Mesodermal cell (in vitro differentiated cells): Measurements from ENCODE around the gene TAF7.
A peak's percentile ranks its signal among the peaks of the same experiment; 100 is the strongest.
"Not testable (repeated sequence)": the region's sequence is repeated elsewhere in the genome, so short reads cannot be mapped to it uniquely, and the experiment has no call there.

Source experiments
- H3K27ac ChIP-seq: 2 replicates; pipeline ENCODE4 v1.7.0; 2013; ENCODE audit warnings: mild to moderate bottlenecking, low read depth, low read length, moderate library complexity; ENCODE audit not compliant: severe bottlenecking
- H3K36me3 ChIP-seq: 2 replicates; pipeline ENCODE4 v1.7.1; 2013; ENCODE audit warnings: mild to moderate bottlenecking, low read length, moderate library complexity; ENCODE audit not compliant: control insufficient read depth, insufficient read depth
- H3K4me1 ChIP-seq: one replicate; pipeline ENCODE4 v1.7.1; 2013; ENCODE audit warnings: mild to moderate bottlenecking, low read length; ENCODE audit not compliant: insufficient read depth, control insufficient read depth, poor library complexity, severe bottlenecking
- H3K4me3 ChIP-seq: 2 replicates; pipeline ENCODE4 v1.7.0; 2013; ENCODE audit warnings: low read length, control low read depth, mild to moderate bottlenecking; ENCODE audit not compliant: insufficient read depth, poor library complexity, severe bottlenecking; ENCODE audit errors: extremely low read depth
- H3K9me3 ChIP-seq: 2 replicates; pipeline ENCODE4 v1.7.1; 2013; ENCODE audit warnings: mild to moderate bottlenecking, low read length, moderate library complexity; ENCODE audit not compliant: control insufficient read depth
- WGBS, 2 experiments: methylation state at CpG; one replicate each; pipeline ENCODE4 v1.1.5; 2013; ENCODE audit warnings: missing lambda C conversion rate in 2 of 2; ENCODE audit not compliant: insufficient coverage in 2 of 2; 5-methylcytosine and 5-hydroxymethylcytosine counted together

TAF7 gene

DNA sequence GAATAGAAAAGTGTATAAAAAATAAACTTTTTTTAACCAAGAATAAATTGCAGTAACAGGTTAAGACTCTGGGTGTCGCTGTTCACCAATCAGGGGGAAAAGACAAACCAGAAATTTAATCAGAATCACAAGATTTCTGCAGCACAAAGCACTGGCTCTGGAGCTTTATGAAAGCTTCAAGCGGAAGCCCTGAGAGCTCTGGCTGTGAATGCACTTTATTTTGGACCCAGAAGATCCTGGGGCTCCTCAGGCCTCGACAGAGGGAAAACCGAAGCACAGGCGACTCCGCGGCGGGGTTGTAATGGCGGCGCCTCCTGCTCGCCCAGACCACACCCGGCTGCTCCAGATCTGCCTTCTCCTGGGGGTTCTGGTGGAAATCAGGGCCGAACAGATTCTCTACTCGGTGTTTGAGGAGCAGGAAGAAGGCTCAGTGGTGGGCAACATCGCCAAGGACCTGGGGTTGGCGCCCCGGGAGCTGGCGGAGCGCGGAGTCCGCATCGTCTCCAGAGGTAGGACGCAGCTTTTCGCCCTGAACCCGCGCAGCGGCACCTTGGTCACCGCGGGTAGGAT, 34.4 kb upstream of the TAF7 start, which contains the start of gene PCDHGA4:
Gene PCDHGA4, plus strand, starts transcription at position 122 of the 570 bp plus-strand sequence. Its CDS starts 87 bp downstream, at position 209.
- Histone ChIP-seq H3K27ac (no peak within 1 kb of the TSS), H3K36me3 (no peaks in the 10 kb centered on the region), H3K9me3 (peaks cover 46% of the 10 kb centered on the region), H3K4me1 (no peaks in the 10 kb centered on the region), H3K4me3 (no peak within 1 kb of the TSS)
- WGBS, 2 experiments: 90 to 92% methylated on average over 27 to 29 of the region's 29 CpGs

DNA sequence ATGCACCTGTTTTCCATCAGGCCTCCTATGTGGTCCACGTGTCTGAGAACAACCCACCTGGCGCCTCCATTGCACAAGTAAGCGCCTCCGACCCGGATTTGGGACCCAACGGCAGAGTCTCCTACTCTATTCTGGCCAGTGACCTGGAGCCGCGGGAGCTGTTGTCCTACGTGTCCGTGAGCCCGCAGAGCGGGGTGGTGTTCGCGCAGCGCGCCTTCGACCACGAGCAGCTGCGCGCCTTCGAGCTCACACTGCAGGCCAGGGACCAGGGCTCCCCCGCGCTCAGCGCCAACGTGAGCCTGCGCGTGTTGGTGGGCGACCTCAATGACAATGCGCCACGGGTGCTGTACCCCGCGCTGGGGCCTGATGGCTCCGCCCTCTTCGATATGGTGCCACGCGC, 31.0 kb upstream of the TAF7 start:
- WGBS, 2 experiments: 96 to 98% methylated on average over 21 to 24 of the region's 36 CpGs
- H3K4me1 ChIP-seq: no peaks in the 10 kb centered on the region
- H3K36me3 ChIP-seq: no peaks in the 10 kb centered on the region
- no peak overlapping the region for H3K4me3 ChIP-seq
- peaks cover 43% of the 10 kb centered on the region for H3K9me3 ChIP-seq
- no peak overlapping the region for H3K27ac ChIP-seq

- Histone ChIP-seq H3K36me3 (no peaks in the 10 kb centered on the region), H3K27ac (no peak within 1 kb of the TSS), H3K9me3 (peaks cover 34% of the 10 kb centered on the region), H3K4me1 (no peaks in the 10 kb centered on the region), H3K4me3 (no peak within 1 kb of the TSS)
- 78 to 80% methylated on average over 25 to 27 of the region's 29 CpGs for WGBS, 2 experiments
Observed at GRCh38 chr5:141349917-141350619, 29.5 kb upstream of the TAF7 start, which contains the start of gene PCDHGB1. Gene PCDHGB1, plus strand, starts transcription at chr5:141350099. Its CDS starts 162 bp downstream, at chr5:141350261.

GRCh38 chr5:141346017-141346416, 25.4 kb upstream of the TAF7 start:
- H3K4me3 ChIP-seq, H3K27ac ChIP-seq, H3K4me1 ChIP-seq, H3K36me3 ChIP-seq: not testable (repeated sequence)
- 100% methylated on average over 2 of the region's 35 CpGs; no CpG with 5 or more reads in 1 of the 2 experiments for WGBS, 2 experiments
- peaks cover 29% of the 10 kb centered on the region for H3K9me3 ChIP-seq

- H3K27ac ChIP-seq: no peak overlapping the region
- H3K4me1 ChIP-seq: no peaks in the 10 kb centered on the region
- H3K9me3 ChIP-seq: peaks cover 22% of the 10 kb centered on the region
- no peak overlapping the region for H3K4me3 ChIP-seq
- 94% methylated on average over 10 to 15 of the region's 20 CpGs for WGBS, 2 experiments
- no peaks in the 10 kb centered on the region for H3K36me3 ChIP-seq
Observed at GRCh38 chr5:141345327-141345726, 24.7 kb upstream of the TAF7 start.

GRCh38 chr5:141343953-141344463, 23.4 kb upstream of the TAF7 start:
- WGBS, 2 experiments: 87 to 88% methylated on average over 29 to 30 of the region's 31 CpGs
- Histone ChIP-seq H3K36me3 (no peaks in the 10 kb centered on the region), H3K4me1 (no peaks in the 10 kb centered on the region), H3K4me3 (peak overlapping the region; percentile 31), H3K27ac (no peak overlapping the region), H3K9me3 (peaks cover 25% of the 10 kb centered on the region)

- Histone ChIP-seq H3K4me3 (peak within 1 kb of the TSS; percentile 31), H3K27ac (no peak within 1 kb of the TSS), H3K36me3 (no peaks in the 10 kb centered on the region), H3K9me3 (peaks cover 31% of the 10 kb centered on the region), H3K4me1 (no peaks in the 10 kb centered on the region)
- 63% methylated on average over 6 of the region's 9 CpGs for WGBS, 2 experiments
Observed at GRCh38 chr5:141343242-141343952, 22.8 kb upstream of the TAF7 start, which contains the start of gene PCDHGA3. Gene PCDHGA3, plus strand, starts transcription at chr5:141343829. Its CDS starts 205 bp downstream, at chr5:141344034.

DNA sequence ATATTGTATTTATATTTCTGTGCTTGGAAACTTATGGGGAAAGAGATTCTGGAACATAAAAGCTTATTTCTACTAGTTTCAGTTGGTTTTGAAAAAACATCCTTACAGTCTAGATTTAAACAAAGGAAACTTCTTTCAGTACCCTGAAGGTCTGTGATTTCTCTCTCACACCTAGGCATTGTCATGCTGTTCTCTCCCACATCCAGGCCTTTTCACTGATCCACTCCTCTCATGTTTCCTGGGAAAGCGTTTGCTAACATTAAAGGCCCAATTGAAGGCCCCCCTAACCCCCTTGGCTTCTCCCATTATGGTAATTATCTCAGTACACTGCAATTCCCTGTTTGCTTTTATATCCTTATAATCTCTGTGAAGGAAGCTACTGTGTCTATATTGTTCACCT, 22.2 kb upstream of the TAF7 start:
- Histone ChIP-seq H3K4me3 (no peak overlapping the region), H3K4me1 (no peaks in the 10 kb centered on the region), H3K9me3 (peaks cover 31% of the 10 kb centered on the region), H3K27ac (no peak overlapping the region), H3K36me3 (no peaks in the 10 kb centered on the region)
- WGBS, 2 experiments: 67 to 83% methylated on average over 1 of the region's 1 CpG

GRCh38 chr5:141340781-141341354, 20.3 kb upstream of the TAF7 start:
- not testable (repeated sequence) for H3K4me3 ChIP-seq, H3K36me3 ChIP-seq, H3K4me1 ChIP-seq, H3K27ac ChIP-seq
- 94 to 99% methylated on average over 23 to 28 of the region's 45 CpGs for WGBS, 2 experiments
- H3K9me3 ChIP-seq: peaks cover 31% of the 10 kb centered on the region

GRCh38 chr5:141338538-141339306, 18.1 kb upstream of the TAF7 start, which contains the start of gene PCDHGA2:
Gene PCDHGA2, plus strand, starts transcription at chr5:141338760.
- peaks cover 18% of the 10 kb centered on the region for H3K9me3 ChIP-seq
- WGBS, 2 experiments: 83 to 86% methylated on average over 25 to 26 of the region's 27 CpGs
- no peak within 1 kb of the TSS for H3K27ac ChIP-seq
- no peaks in the 10 kb centered on the region for H3K36me3 ChIP-seq
- no peaks in the 10 kb centered on the region for H3K4me1 ChIP-seq
- no peak within 1 kb of the TSS for H3K4me3 ChIP-seq
